Measurements from ENCODE around the gene ANAPC5.

ANAPC5 gene

DNA sequence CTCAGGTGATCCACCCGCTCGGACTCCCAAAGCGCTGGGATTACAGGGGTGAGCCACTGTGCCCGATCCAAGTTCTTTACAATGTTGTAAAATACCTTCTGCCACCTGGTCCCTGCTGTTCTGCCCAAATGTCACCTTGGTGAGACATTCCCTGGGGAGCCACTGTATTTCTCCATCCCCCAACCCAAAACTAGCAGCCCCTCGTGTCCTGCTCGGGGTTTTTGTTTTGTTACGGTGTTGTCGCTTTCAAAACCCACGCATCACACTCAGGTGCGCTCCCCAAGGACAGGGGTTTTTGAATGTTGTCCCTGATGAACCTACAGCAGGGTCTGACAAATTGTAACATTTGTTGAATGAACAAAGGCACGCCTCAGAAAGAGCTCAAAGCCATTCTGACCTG, 93.1 kb downstream of the ANAPC5 start:
- TF ChIP-seq, protein P1, sequence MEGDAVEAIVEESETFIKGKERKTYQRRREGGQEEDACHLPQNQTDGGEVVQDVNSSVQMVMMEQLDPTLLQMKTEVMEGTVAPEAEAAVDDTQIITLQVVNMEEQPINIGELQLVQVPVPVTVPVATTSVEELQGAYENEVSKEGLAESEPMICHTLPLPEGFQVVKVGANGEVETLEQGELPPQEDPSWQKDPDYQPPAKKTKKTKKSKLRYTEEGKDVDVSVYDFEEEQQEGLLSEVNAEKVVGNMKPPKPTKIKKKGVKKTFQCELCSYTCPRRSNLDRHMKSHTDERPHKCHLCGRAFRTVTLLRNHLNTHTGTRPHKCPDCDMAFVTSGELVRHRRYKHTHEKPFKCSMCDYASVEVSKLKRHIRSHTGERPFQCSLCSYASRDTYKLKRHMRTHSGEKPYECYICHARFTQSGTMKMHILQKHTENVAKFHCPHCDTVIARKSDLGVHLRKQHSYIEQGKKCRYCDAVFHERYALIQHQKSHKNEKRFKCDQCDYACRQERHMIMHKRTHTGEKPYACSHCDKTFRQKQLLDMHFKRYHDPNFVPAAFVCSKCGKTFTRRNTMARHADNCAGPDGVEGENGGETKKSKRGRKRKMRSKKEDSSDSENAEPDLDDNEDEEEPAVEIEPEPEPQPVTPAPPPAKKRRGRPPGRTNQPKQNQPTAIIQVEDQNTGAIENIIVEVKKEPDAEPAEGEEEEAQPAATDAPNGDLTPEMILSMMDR (IDR thresholded peaks at IDR 0.05; ENCODE audit: low read depth, low read length) = no peak
- DNase-seq (ENCODE audit: extremely low read depth, low read depth) = no peak

All from AG09319 (cell line).